NCI-H2196 (cell line): Measurements from ENCODE around the gene STX16.

Experiments used
- DNase-seq: peaks from one replicate; lab custom pipeline; 2025; ENCODE audit not compliant: unreplicated experiment; lab: John Stamatoyannopoulos, UW

Gene STX16

GRCh38 chr20:58708246-58708931, 57.3 kb downstream of the STX16 start:
- no peak for DNase-seq

GRCh38 chr20:58709013-58709702, 58.1 kb downstream of the STX16 start:
- no peak for DNase-seq

GRCh38 chr20:58709703-58710039, 58.6 kb downstream of the STX16 start:
- no peak for DNase-seq

DNA sequence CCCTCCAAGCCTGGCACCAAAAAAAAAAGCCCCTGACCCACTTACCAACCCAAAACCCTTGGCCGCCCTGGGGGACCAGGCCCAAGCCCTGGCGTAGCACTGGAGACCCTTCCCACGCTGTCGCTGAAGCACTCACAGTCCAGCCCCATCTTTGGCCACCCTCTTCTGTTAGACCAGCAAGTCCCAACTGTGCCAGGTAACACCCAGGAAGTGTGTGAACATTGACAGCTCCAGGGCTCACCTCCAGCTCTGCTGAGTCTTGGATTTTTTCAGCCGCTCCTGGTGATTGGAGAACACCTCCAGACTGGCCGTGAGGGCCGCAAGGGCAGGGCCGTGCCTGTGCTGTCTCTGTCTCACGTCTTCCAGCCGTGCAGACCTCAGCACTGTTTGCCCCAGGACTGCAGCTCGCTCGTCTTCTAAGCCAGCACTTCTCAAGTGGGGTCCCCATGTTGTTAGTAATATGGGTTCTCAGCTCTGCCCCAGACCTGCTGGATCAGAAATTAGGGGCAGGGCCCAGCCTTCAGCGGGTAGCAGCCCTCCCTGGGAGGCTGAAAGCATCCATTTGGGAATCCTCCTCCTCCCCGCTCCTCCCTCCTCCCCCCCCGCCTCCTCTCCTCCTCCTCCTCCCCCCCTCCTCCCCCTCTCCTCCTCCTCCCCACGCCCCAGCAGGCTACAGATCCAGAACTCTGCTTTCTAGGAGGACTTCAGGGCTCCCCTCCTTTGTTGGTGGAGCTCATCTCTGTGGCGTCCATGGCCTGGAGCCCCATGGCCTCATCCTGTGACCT, 59.6 kb downstream of the STX16 start:
- no peak for DNase-seq

DNA sequence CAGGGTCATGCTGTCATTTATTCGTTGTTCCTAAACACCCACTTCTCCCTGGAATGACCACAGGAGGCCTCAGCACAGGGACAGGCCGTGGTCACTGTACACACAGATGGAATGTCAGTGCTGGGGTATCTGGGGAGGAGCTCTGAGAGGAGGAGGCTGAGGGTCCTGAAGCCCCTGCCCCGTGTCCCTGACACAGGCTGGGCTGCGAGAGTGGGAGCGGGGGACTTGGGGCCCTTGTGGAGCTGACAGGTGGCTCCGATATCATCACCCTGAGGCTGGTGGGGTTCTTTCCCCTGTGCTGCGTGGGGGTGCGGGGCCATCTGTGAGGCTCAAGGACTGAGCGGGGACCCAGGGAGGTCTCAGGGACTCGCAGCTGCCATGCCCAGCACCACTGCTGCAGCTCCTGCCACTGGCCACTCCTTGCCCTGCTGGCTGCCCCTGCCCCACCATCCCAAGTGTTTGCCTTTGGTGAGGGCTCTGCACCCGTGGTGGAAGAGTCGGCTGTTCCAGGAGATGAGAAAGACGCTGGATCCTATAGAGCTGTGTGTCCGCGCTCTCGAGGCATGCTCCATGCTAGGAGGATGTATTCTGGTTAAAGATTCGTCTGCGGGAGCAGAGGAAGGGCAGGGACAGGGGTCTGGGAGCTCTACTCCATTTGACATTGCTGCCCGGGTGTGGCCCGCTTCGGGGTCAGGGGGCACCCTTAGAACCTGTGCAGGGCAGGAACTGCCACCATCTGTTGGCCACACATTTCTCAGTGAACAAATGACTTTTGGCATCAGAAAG, 60.4 kb downstream of the STX16 start:
- DNase-seq = no peak

DNA sequence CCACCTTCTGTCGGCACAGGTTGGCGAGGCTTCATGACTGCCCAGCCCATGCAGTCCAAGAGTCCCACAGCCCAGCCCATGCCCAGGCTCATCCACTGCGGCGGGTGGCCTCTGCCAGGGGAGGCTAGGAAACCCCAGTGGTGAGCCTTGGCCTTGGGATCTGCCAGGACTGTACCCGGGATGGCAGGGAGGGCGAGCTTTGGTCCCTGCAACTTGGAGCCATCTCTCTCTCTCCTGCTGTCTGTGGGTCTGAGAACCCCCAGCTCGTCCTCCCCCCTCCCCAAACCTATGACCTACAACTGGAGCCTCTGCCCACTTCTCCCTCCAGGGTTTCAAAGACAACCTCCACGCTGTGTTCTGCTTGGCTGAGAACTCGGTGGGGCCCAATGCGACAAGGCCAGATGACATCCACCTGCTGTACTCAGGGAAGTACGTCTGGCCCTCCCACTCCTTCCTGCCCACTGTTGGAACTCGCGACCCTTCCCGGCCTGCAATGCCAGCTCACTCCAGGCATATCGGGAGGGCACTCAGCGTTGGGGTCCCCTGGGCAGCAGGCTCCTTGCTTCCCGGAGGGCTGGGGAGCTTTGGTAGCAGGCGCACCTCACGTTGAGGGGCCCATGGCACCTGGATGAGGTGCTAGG, 61.2 kb downstream of the STX16 start:
- DNase-seq = no peak

- no peak for DNase-seq
Observed at GRCh38 chr20:58712806-58713731, 62.0 kb downstream of the STX16 start.

DNA sequence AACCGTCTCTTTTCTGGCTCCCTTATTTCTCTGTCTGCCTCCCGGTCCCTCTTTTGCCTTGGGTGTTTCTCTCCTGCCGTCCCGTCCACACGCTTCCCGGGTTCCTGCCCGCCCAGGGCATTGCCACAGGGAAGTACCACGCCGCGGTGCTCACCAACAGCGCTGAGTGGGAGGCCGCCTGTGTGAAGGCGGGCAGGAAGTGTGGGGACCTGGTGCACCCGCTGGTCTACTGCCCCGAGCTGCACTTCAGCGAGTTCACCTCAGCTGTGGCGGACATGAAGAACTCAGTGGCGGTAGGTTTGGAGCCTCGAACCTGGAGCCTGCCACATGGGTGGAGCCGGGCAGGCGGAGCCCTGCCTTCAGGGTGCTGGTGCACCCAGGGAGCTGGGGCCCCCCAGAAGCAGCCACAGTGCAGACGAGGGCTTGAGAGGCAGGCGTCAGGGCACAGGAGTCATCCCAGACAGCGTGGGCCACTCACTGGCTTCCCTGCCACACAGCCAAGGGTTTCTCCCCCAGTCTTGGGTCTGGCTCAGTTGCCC, 62.8 kb downstream of the STX16 start:
- DNase-seq = no peak

GRCh38 chr20:58714340-58714922, 63.3 kb downstream of the STX16 start:
- DNase-seq = no peak

- no peak for DNase-seq
Observed at GRCh38 chr20:58714923-58715351, 63.9 kb downstream of the STX16 start.

DNA sequence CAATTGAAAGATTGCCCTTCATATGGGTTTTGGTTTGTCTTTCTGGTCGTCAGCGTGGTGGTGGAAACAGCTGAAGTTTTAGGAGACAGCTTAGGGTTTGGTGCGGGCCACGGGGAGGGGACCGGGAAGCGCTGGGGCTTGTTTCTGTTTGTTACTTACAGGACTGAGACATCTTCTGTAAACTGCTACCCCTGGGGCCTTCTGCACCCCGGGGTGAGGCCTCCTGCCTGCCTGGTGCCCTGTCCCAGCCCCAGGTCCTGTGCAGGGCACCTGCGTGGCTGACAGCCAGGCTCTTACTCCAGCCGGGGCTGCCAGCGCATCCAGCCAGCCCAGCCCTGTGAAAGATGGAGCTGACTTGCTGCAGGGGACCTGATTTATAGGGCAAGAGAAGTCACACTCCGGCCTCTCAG, 64.3 kb downstream of the STX16 start:
- DNase-seq = no peak

DNA sequence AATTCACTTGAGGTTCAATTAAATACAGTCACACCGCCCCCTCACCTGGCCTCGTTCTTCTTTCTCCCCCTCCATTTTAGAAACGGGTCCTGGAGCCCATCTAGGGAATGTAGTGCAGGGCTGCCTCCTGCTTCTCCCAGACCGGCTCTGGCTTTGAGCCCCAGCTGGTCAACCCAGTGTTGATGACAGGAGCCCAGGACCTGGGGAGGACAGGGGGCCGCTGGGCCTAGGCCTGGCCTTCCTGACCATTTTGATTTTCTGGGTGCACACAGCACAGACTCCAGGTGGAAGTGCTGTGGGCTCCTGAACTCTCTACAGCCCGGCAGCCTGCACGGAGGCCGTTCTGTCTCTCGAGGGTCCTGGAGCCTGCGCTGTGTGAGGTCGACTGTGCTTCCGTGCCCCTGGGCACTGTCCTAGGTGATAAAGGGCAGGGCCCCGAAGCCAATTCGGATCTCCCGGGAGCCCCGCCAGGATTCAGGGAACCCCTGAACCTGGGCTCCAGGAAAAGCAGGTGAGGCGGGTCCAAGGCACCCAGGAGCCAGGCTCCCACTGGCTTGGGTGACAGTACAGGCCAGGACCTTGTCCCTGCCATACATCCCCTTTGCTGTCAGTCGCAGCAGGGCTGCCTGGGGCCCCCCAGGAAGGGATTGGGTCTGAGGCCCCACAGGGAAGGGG, 64.9 kb downstream of the STX16 start:
- no peak for DNase-seq

GRCh38 chr20:58716476-58717277, 65.6 kb downstream of the STX16 start:
- DNase-seq = no peak

- no peak for DNase-seq
Observed at GRCh38 chr20:58717278-58718091, 66.4 kb downstream of the STX16 start.

DNA sequence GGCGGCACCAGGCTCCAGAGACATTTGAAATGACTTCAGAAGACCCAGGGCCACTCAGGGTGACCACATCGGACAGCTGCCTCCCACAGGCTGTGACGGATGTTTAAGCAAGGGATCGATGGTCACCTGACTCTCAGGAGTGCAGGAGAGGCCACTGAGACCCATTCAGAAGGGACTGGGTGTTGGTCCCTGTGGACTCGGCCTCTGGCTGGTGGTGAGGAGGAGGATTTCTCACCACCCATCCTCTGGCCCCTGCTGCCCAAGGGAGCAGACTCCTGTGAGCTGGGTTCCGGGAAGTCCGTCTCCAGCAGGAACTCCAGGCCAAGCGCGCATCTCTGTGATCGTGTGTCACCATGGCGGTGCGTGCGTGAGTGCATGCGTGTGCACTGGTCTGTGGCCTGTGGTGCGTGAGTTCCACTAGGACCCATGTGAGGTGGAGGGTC, 67.1 kb downstream of the STX16 start:
- no peak for DNase-seq

DNA sequence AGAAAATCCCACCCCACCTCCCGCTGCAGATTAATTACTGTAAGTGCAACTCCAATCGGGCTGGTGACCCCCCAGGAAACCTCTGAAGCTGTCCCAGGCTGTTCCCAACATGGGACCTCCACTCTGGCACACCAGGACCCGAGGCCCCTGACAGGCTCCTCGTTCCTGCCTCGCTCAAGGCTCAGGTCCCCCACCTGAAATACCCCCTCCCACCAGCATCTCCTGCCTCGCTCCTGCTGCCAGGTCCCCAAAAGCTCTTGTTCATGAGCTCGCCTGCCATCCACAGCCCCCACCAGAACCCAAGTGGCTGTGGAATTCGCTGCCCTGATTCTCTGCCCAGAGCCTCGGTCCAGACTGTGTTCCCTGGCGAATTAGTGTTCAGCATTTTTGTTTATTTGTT, 67.6 kb downstream of the STX16 start:
- DNase-seq = no peak

- DNase-seq = no peak
Observed at GRCh38 chr20:58719258-58719657, 68.2 kb downstream of the STX16 start.
